ENCODE results near the gene FAM124B. TPM values are rescaled to one million over a fixed set of nuclear protein-coding genes. Genes with fewer than 3 reads are reported as not detected.

Gene FAM124B
- polyA plus RNA-seq, 3 donors: 1.8 to 2.1 (median 2.0) TPM

DNA sequence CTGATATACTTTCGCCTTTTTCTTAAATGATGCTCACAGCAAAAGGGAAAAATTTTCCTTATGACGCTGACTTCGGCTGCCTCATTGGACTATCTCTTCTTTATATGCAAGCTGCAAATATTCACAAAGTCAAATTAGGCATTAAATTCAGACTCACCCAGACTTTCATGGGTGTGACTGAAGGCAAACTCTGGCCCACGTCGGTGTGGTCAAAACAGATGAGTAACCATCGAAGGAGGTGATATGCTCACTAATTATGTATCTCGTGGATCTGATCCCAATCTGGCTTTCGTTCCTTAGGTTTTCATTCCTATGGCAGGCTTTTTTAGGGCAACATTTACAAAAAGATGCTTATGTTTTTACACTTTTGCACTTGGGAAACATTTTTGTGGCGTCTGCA is 36.6 kb downstream of the FAM124B start:
- Mint-ChIP-seq H3K27ac (no peak overlapping the region), H3K9me3 (peaks cover 0 to 7% (median 4%) of the 10 kb centered on the region in 7 donors), H3K4me1 (peaks cover 7% of the 10 kb centered on the region), H3K4me3 (no peak overlapping the region), H3K27me3 (ENCODE audit: low read depth in 3 of 3) (no peaks in the 10 kb centered on the region), H3K36me3 (no peaks in the 10 kb centered on the region)
- H3K4me3 ChIP-seq (replicated peaks in 1 of 3; ENCODE audit: low read depth in 2 of 3, low read length in 3 of 3): no peak overlapping the region
- H4K20me1 ChIP-seq (ENCODE audit: insufficient read depth, low read length): no peaks in the 10 kb centered on the region
- no peak overlapping the region for H3K4me2 ChIP-seq (replicated peaks; ENCODE audit: extremely low read depth, low read length, poor library complexity, severe bottlenecking)
- no peaks in the 10 kb centered on the region for H3K27me3 ChIP-seq (ENCODE audit: control insufficient read depth in 2 of 2, insufficient read depth in 2 of 2, low read length in 2 of 2)
- H3K36me3 ChIP-seq (replicated peaks in 1 of 2; ENCODE audit: control insufficient read depth in 1 of 2, insufficient read depth in 2 of 2, low read length in 2 of 2): no peaks in the 10 kb centered on the region
- H3K4me1 ChIP-seq (ENCODE audit: control insufficient read depth in 1 of 2, insufficient read depth in 2 of 2, low read length in 2 of 2): no peaks in the 10 kb centered on the region
- DNase-seq: no peak
- H3K9me3 ChIP-seq (replicated peaks in 1 of 2; ENCODE audit: control insufficient read depth in 1 of 2, insufficient read depth in 1 of 2, low read length in 2 of 2): no peaks in the 10 kb centered on the region
- no peaks in the 10 kb centered on the region for H3K79me2 ChIP-seq (ENCODE audit: insufficient read depth, low read length)
- no peak overlapping the region for H3K9ac ChIP-seq (ENCODE audit: insufficient read depth, low read length, poor library complexity, severe bottlenecking)
- TF ChIP-seq, protein P1, sequence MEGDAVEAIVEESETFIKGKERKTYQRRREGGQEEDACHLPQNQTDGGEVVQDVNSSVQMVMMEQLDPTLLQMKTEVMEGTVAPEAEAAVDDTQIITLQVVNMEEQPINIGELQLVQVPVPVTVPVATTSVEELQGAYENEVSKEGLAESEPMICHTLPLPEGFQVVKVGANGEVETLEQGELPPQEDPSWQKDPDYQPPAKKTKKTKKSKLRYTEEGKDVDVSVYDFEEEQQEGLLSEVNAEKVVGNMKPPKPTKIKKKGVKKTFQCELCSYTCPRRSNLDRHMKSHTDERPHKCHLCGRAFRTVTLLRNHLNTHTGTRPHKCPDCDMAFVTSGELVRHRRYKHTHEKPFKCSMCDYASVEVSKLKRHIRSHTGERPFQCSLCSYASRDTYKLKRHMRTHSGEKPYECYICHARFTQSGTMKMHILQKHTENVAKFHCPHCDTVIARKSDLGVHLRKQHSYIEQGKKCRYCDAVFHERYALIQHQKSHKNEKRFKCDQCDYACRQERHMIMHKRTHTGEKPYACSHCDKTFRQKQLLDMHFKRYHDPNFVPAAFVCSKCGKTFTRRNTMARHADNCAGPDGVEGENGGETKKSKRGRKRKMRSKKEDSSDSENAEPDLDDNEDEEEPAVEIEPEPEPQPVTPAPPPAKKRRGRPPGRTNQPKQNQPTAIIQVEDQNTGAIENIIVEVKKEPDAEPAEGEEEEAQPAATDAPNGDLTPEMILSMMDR (IDR thresholded peaks at IDR 0.05): no peak
- H2AFZ ChIP-seq (ENCODE audit: insufficient read depth, low read depth, low read length, poor library complexity, severe bottlenecking): no peak overlapping the region
- intact Hi-C loops (cut with micrococcal nuclease): loop anchor here in 1 of 2 donors (5.0 kb wide), 1 partner anchor 77 kb away; no protein-coding TSS in a partner anchor
- no peak overlapping the region for H3K27ac ChIP-seq (ENCODE audit: low read depth in 1 of 2, low read length in 2 of 2)
- 98% methylated on average over 6 of the region's 9 CpGs for WGBS (ENCODE audit: insufficient coverage)

DNA sequence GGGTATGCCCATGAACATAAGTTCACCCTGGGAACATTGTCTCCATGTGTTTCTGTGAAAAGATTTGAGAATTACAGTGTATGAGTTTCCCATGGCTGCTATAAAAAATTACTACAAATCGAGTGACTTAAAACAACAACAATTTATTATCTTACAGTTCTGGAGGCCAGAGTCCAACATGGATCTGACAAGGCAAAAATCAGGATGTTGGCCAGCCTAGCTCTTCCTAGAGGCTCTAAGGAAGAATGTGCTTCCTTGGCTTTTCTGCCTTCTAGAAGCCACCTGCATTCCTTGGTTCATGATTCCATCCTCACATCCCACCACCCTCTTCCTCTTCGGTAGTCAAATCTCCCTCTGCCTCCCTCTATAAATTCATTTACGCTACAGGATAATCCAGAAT is 38.6 kb downstream of the FAM124B start:
- Histone ChIP-seq H3K79me2 (ENCODE audit: insufficient read depth, low read length) (no peaks in the 10 kb centered on the region), H3K4me1 (ENCODE audit: control insufficient read depth in 1 of 2, insufficient read depth in 2 of 2, low read length in 2 of 2) (no peaks in the 10 kb centered on the region), H4K20me1 (ENCODE audit: insufficient read depth, low read length) (no peaks in the 10 kb centered on the region), H3K27ac (ENCODE audit: low read depth in 1 of 2, low read length in 2 of 2) (no peak overlapping the region), H3K4me2 (replicated peaks; ENCODE audit: extremely low read depth, low read length, poor library complexity, severe bottlenecking) (no peak overlapping the region), H3K9ac (ENCODE audit: insufficient read depth, low read length, poor library complexity, severe bottlenecking) (no peak overlapping the region), H3K4me3 (replicated peaks in 1 of 3; ENCODE audit: low read depth in 2 of 3, low read length in 3 of 3) (no peak overlapping the region), H3K27me3 (ENCODE audit: control insufficient read depth in 2 of 2, insufficient read depth in 2 of 2, low read length in 2 of 2) (no peaks in the 10 kb centered on the region), H3K9me3 (replicated peaks in 1 of 2; ENCODE audit: control insufficient read depth in 1 of 2, insufficient read depth in 1 of 2, low read length in 2 of 2) (no peaks in the 10 kb centered on the region), H2AFZ (ENCODE audit: insufficient read depth, low read depth, low read length, poor library complexity, severe bottlenecking) (no peak overlapping the region), H3K36me3 (replicated peaks in 1 of 2; ENCODE audit: control insufficient read depth in 1 of 2, insufficient read depth in 2 of 2, low read length in 2 of 2) (no peaks in the 10 kb centered on the region)
- TF ChIP-seq, protein P1 (IDR thresholded peaks at IDR 0.05): no peak
- no peak for DNase-seq
- Mint-ChIP-seq H3K4me1 (peaks cover 5% of the 10 kb centered on the region), H3K4me3 (no peak overlapping the region), H3K27ac (no peak overlapping the region), H3K36me3 (no peaks in the 10 kb centered on the region), H3K9me3 (peaks cover 0 to 7% (median 4%) of the 10 kb centered on the region in 7 donors), H3K27me3 (ENCODE audit: low read depth in 3 of 3) (peaks cover 0 to 1% (median 0%) of the 10 kb centered on the region in 3 donors)
- intact Hi-C loops (cut with micrococcal nuclease): loop anchor here in 1 of 2 donors (2.0 kb wide), 1 partner anchor 88 kb away; no protein-coding TSS in a partner anchor
- WGBS (ENCODE audit: insufficient coverage): 100% methylated on average over 1 of the region's 3 CpGs
